T-helper 2 cell treated with Interferon-gamma antibody and Interleukin-4, amounts not matched to agents 100 ng/mL and 5 ng/mL, for 36 hours (primary cell): ENCODE results near the gene AP4M1. TPM values are rescaled to one million over a fixed set of nuclear protein-coding genes. Genes with fewer than 3 reads are reported as not detected.

Experiments used
- intact Hi-C: fragments of 100-400 bp; cut with micrococcal nuclease; formaldehyde crosslinking; loops from one replicate; pipeline ENCODE4 v1.15.1; 2023
- total RNA-seq: library from RNA; stranded (reverse); gene quantifications from 2 replicates; pipeline ENCODE4 v1.2.3, GENCODE V29; 2022

The AP4M1 gene
- total RNA-seq, 1 donor from 2014 or later = 11.7 TPM

DNA sequence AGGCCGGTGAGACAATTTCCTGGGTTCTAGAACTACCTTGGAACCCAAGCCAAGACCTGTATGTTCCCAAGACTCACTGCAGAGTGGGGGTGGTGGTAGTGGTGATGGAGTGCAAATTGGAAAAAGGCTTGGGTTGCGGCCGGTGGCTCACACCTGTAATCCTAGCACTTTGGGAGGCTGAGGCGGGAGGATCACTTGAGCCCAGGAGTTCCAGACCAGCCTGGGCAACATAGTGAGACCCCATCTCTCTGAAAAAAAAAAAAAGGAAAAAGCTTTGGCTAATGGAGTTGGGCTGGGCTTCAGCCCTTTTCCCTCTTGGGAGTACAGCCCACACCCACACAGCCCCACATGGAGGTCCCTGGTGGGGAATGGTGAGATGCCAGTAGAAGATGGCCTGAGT, 4.1 kb downstream of the AP4M1 start:
- intact Hi-C loops = no loop called here

DNA sequence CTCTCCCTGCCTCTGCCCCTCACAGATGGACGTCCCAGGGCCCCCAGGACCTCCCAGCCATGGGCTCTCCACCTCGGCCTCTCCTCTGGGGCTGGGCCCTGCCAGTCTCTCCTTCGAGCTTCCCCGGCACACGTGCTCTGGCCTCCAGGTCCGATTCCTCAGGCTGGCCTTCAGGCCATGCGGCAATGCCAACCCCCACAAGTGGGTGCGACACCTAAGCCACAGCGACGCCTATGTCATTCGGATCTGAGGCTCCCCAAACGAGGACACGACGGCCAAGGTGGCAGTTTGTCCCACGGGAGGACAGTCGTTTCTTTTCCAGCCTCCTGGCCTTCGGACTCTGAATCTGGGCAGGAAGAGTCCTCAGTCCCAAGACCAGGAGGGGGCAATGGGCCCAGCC, 5.2 kb downstream of the AP4M1 start:
- intact Hi-C loops = no loop called here

GRCh38 chr7:100107125-100107737, 5.8 kb downstream of the AP4M1 start:
- intact Hi-C loops = no loop called here

DNA sequence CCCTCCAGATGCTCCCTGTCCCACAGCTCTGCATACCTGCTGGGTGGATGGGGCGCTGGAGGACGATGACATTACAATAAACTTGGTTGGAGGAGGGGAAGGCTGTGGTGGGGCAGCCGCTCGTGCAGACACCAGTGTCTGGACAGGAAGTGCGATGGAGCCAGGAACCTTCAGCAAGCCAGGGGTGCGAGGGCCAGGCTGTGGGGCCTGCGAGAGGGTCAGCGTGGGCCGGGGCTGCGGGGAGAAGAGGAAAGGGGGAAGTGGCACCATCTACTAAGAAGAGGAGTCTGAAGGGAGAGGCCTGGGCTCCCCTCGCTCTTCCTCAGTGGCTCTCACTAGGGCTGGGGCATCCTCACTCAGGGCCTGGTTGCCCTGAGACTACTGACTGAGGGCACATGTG, 6.4 kb downstream of the AP4M1 start:
- intact Hi-C loops = no loop called here

GRCh38 chr7:100109521-100110163, 8.2 kb downstream of the AP4M1 start:
- intact Hi-C loops = no loop called here

- intact Hi-C loops = no loop called here
These were observed 9.7 kb downstream of the AP4M1 start for GRCh38 chr7:100111156-100111555.

DNA sequence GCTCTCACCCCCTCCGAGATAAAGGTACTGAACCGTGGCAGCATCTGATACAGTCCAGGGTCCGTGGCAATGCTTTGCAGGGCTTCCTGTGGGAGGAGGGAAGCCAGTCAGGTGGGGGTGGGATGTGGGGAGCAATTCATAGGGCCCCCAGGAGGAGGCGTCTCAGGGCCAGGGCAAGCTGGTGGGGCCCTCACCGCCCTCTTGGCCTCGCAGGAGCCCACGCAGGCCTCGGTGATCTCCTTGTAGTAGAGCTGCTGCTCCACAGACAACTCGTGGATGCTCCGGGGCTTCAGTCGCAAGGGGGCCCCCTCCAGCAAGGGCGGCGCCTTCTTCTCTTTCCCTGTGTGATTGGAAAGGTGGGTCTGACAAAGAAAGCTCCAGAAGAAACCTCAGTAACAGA, 10.5 kb downstream of the AP4M1 start:
- intact Hi-C loops = no loop called here

- intact Hi-C loops = no loop called here
These were observed 13.6 kb downstream of the AP4M1 start for GRCh38 chr7:100115026-100115425.

- intact Hi-C loops = loop anchor here (1.0 kb wide), 2 partner anchors 9 to 17 kb away; partner anchors contain the start of genes AP4M1 and MCM7
These were observed 17.1 kb downstream of the AP4M1 start for GRCh38 chr7:100118388-100119071.

GRCh38 chr7:100119072-100119969, 17.9 kb downstream of the AP4M1 start, which contains the start of the genes CNPY4 and TAF6:
TSS of gene CNPY4 (plus strand) at chr7:100119634. CDS start at chr7:100119745, 111 bp downstream.
TSS of gene TAF6 (minus strand) at chr7:100119358. CDS start at chr7:100114209, 5,149 bp downstream.
- intact Hi-C loops = loop anchor here (1.0 kb wide), 2 partner anchors 8 to 18 kb away; partner anchors contain the start of genes AP4M1 and MCM7

DNA sequence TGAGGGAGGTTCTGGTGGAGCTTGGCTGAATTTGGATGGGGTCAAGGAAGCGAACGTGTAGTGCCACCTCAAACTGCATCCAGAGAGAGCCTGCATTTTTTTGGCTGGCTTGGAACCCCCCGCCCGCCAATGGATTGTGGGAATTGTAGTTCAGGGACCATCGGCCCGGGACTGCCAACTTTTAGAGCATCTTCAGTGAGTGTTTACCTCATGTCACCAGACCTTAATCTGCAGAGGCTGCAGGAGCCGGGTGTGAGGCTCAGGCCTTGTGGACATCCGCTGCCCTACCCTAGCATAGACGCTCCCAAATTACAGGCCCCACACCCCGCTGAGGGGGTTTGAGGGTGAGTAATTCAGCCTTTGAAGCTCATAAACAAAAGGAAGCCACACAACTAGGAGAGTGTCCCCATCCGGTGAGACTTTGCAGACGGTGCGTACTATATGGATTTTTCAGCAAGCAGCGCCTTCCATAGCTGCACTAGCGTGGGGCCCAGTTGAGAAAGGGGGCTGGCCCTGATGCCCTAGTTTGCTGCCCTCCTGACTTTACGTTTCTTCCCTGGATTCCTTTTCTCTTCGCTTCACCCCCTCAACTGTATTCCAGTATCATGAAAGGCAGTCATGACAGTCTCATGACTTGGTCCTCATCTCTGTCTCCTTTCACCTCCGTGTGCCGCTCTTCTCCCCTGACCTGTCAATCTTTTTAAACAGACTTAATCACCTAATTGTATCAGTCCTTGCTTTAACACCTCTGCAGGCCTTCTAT, 18.7 kb downstream of the AP4M1 start:
- intact Hi-C loops = loop anchor here (1.0 kb wide), 2 partner anchors 7 to 19 kb away; partner anchors contain the start of genes AP4M1 and MCM7

DNA sequence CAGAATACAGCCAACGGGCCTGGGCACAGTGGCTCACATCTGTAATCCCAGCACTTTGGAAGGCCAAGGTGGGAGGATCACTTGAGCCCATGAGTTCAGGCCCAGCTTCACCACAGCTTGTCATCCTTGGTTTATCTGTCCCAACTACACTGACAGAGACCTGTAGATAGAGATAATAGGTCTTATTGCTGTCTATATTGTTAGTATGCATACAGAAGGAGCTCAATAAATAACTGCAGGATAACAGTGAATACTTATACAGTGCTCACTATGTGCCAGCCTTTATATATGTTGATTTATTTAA, 19.2 kb downstream of the AP4M1 start:
- intact Hi-C loops = no loop called here

DNA sequence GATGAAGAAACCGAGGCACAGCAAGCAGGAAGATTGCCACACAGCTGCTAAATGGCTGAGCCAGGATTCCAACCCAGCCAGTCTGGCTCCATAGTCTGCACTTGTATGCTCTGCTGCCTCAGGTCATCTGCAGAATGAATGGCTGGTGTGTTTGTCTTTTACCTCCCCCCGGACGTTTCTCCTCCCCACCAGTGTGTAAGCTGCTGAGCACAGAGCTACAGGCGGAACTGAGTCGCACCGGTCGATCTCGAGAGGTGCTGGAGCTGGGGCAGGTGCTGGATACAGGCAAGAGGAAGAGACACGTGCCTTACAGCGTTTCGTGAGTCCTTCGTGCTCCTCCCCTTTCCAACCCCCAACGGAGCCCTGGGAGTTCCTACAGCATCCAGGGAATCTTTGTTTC, 20.6 kb downstream of the AP4M1 start:
- intact Hi-C loops = no loop called here

- intact Hi-C loops = no loop called here
These were observed 21.1 kb downstream of the AP4M1 start for GRCh38 chr7:100122568-100122967.

GRCh38 chr7:100124301-100125230, 23.1 kb downstream of the AP4M1 start:
- intact Hi-C loops = loop anchor here (5.0 kb wide), 1 partner anchor 42 kb away; the partner anchor contains the start of gene ZNF3

DNA sequence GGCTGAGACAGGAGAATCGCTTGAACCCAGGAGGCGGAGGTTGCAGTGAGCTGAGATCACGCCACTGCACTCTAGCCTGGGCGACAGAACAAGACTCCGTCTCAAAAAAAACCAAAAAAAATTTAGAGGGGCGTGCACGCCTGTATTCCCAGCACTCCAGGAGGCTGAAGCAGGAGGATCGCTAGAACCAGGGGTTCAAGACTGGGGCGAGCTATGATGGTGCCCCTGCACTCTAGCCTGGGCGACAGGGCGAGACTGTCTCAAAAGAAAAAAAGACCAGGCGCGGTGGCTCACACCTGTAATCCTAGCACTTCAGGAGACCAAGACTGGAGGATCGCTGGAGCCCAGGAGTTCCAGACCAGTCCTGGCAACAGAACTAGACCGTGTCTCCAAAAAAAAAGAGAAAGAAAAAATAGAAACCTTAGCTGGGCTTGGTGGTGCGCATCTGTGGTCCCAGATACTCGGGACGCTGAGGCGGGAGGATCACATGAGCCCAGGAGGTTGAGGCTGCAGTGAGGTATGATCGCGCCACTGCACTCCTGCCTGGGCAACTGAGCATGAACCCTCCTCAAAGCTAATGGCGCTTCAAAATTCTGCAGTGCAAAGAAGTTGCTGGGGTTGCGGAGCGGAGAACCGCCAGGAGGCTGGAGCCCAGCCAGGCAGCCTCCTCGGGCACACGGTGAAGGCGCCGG, 24.9 kb downstream of the AP4M1 start:
- intact Hi-C loops = loop anchor here (2.0 to 5.0 kb wide), 4 partner anchors 44 to 302 kb away; partner anchors contain the start of genes MEPCE, TRIM4, ZCWPW1 and ZNF3

DNA sequence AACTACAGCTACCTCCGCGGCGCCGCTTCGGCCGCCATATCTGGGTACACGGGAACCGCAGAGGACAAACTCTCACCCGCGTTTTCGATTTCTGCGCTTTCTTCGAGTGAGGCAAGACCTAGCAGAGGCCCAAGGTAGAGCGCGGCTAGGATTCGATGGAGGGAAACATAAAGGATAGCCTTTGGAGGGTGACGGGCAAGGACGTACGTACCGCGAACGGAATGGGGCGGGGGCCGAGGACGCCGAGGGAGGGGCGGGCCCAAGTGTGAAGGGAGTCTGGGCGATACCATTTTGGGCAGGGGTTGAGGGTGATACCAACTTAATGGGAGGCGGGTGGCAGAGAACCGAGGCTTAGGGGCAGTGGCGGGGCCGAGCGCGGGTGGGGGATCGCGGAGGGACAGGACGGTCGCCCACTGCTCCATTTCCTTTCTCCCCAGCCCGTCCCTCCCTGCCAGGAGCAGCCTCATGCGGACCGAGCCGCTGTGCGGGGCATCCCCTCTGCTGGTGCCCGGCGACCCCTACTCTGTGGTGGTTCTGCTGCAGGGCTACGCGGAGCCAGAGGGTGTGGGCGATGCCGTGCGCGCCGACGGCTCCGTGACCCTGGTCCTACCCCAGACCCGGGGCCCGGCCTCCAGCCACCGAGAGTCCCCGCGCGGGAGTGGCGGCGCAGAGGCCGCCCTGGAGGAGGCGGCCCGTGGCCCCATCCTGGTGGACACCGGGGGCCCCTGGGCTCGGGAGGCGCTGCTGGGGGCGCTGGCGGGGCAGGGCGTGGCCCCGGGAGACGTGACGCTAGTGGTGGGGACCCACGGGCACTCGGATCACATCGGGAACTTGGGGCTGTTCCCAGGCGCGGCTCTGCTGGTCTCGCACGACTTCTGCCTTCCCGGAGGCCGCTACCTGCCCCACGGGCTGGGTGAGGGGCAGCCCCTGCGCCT, 25.8 kb downstream of the AP4M1 start, which contains the start of gene MBLAC1:
MBLAC1 (plus strand) TSS at position 37 of the 935 bp plus-strand sequence; CDS start at position 466, 429 bp downstream.
- intact Hi-C loops = loop anchor here (1.0 to 5.0 kb wide), 7 partner anchors 8 to 302 kb away; partner anchors contain the start of genes AP4M1, CNPY4, LAMTOR4 and MCM7
